ENCODE results near the gene FAM151A.

DNA sequence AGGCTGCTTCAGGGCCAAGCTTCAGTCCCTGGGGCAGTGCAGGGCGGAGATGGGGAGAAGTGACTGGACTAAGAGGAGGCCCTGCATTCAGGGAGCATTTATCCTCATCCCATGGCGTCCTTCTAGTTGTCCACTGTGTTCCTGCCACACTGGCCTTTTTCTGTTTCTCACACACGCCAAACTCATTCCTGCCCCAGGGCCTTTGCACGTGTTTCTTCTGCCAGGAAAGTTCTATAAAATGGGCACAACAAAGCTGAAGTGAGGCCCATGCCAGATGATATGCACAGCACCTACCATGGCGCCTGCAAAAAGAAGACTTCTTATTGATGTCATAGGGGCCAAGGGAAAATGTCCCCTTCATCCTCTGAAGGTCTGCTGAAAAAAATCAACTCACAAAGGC lies 42.5 kb upstream of the FAM151A start:
- no peak for TF ChIP-seq POLR2A (IDR thresholded peaks at IDR 0.05)
- TF ChIP-seq, protein P1, sequence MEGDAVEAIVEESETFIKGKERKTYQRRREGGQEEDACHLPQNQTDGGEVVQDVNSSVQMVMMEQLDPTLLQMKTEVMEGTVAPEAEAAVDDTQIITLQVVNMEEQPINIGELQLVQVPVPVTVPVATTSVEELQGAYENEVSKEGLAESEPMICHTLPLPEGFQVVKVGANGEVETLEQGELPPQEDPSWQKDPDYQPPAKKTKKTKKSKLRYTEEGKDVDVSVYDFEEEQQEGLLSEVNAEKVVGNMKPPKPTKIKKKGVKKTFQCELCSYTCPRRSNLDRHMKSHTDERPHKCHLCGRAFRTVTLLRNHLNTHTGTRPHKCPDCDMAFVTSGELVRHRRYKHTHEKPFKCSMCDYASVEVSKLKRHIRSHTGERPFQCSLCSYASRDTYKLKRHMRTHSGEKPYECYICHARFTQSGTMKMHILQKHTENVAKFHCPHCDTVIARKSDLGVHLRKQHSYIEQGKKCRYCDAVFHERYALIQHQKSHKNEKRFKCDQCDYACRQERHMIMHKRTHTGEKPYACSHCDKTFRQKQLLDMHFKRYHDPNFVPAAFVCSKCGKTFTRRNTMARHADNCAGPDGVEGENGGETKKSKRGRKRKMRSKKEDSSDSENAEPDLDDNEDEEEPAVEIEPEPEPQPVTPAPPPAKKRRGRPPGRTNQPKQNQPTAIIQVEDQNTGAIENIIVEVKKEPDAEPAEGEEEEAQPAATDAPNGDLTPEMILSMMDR (IDR thresholded peaks at IDR 0.05) = no peak
